ENCODE measurements around the gene PAK3. TPM values are rescaled to one million over a fixed set of nuclear protein-coding genes. Genes with fewer than 3 reads are reported as not detected.

PAK3 gene
- total and polyA plus RNA-seq, 2 of the 4 experiments (the other 2 are of a cell fraction), result 0.22 to 0.36 TPM

GRCh38 chrX:111103246-111103645, 7.3 kb downstream of the PAK3 start:
- no peaks in the 10 kb centered on the region for H3K4me1 ChIP-seq (ENCODE audit: control insufficient read depth, insufficient read depth, low read length)
- no CpG with 5 or more reads among the region's 6 CpGs for WGBS, 2 experiments (ENCODE audit: extremely low coverage in 2 of 2, insufficient read length in 1 of 2)
- H2AFZ ChIP-seq (replicated peaks; ENCODE audit: low read length, poor library complexity), result no peak overlapping the region
- no peak overlapping the region for H3K14ac ChIP-seq (replicated peaks; ENCODE audit: low read depth, low read length)
- no peak overlapping the region for H4K5ac ChIP-seq (ENCODE audit: low read depth, low read length)
- POLR2A ChIA-PET (ENCODE audit: unreplicated experiment), result no interaction called here
- no peak for DNase-seq
- no peaks in the 10 kb centered on the region for H3K9me3 ChIP-seq (ENCODE audit: control insufficient read depth, insufficient read depth, low read length)
- H4K20me1 ChIP-seq (ENCODE audit: insufficient read depth, low read length), result no peaks in the 10 kb centered on the region; the same call in none of the 2 replicates
- no peak overlapping the region for H3K27ac ChIP-seq (ENCODE audit: insufficient read depth, low read length)
- H3K79me1 ChIP-seq (ENCODE audit: low read depth in 1 of 2, low read length in 2 of 2), result no peaks in the 10 kb centered on the region
- intact Hi-C loops (cut with micrococcal nuclease) (loop anchor here (5.0 kb wide), 2 partner anchors 139 to 251 kb away; no protein-coding TSS in a partner anchor), in situ Hi-C loops (cut with MboI; ENCODE audit: low sequenced_read_pairs) (no loop called here), dilution Hi-C loops (cut with HindIII; ENCODE audit: low sequenced_read_pairs, unreplicated experiment) (no loop called here)
- H2AK9ac ChIP-seq (replicated peaks; ENCODE audit: low read depth, low read length, poor library complexity), result no peak overlapping the region
- no peak overlapping the region for H2BK20ac ChIP-seq (ENCODE audit: low read depth, low read length)
- CTCF ChIA-PET, result no interaction called here
- H3K27me3 ChIP-seq (ENCODE audit: control insufficient read depth, insufficient read depth, low read length), result peaks cover 13% of the 10 kb centered on the region
- no peak overlapping the region for H2AK5ac ChIP-seq (ENCODE audit: low read depth, low read length)
- no peak for ATAC-seq (ENCODE audit: low read depth)
- no peaks in the 10 kb centered on the region for H3K9me1 ChIP-seq (ENCODE audit: insufficient read depth, low read length)
- no peak overlapping the region for H2BK5ac ChIP-seq (ENCODE audit: low read depth, low read length, poor library complexity, severe bottlenecking)
- no peak overlapping the region for H3K4me2 ChIP-seq (ENCODE audit: low read depth, low read length)
- BruUV-seq (replicated peaks), result no TSS peak
- no peak overlapping the region for H3K9ac ChIP-seq (ENCODE audit: low read depth, low read length)
- no peak overlapping the region for H3K56ac ChIP-seq (ENCODE audit: extremely low read depth, insufficient read depth, low read length)
- no peak for TF ChIP-seq POLR2A (IDR thresholded peaks at IDR 0.05; ENCODE audit: low read depth, low read length)
- TF ChIP-seq MAZ (IDR thresholded peaks at IDR 0.05; ENCODE audit: borderline replicate concordance, low read depth, low read length), result no peak
- TF ChIP-seq RFX5 (IDR thresholded peaks at IDR 0.05; ENCODE audit: low read depth, low read length), result no peak
- TF ChIP-seq CHD1 (IDR thresholded peaks at IDR 0.05; ENCODE audit: low read depth, low read length), result no peak
- H4K91ac ChIP-seq (ENCODE audit: insufficient read depth, low read depth, low read length), result no peak overlapping the region
- H3K18ac ChIP-seq (ENCODE audit: low read depth, low read length), result no peak overlapping the region
- H3K4me3 ChIP-seq (ENCODE audit: insufficient read depth, low read depth, low read length), result no peak overlapping the region
- no peaks in the 10 kb centered on the region for H3K36me3 ChIP-seq (ENCODE audit: control insufficient read depth, insufficient read depth, low read length)
- H2BK120ac ChIP-seq (ENCODE audit: low read depth, low read length), result no peak overlapping the region
- no peak overlapping the region for H3K23ac ChIP-seq (ENCODE audit: low read depth, low read length)
- no peak overlapping the region for H4K8ac ChIP-seq (ENCODE audit: low read depth in 2 of 2, low read length in 2 of 2)
- no peak overlapping the region for H2BK15ac ChIP-seq (ENCODE audit: low read depth, low read length)
- no peak overlapping the region for H3K4ac ChIP-seq (ENCODE audit: low read depth, low read length)
